ENCODE data around the gene APOA1. TPM values are rescaled to one million over a fixed set of nuclear protein-coding genes. Genes with fewer than 3 reads are reported as not detected.

The APOA1 gene
- total RNA-seq, 2 donors from 2014 or later = 91.8 to 120 TPM

DNA sequence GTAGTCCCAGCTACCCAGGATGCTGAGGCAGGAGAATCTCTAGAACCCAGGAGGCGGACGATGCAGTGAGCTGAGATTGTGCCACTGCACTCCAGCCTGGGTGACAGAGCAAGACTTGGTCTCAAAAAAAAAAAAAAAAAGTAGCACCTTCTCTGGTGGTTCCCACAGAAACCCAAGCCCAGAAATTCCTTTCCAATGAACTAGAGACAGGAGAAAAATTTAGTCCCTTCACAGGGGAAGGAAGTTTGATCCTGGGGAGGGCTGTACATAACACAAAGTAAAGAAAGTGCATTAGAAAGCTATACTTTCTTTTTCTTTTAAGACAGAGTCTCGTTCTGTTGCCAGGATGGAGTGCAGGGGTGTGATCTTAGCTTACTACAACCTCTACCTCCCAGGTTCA lies 25.5 kb upstream of the APOA1 start:
- 94 to 98% methylated on average over 2 to 3 of the region's 3 CpGs for WGBS, 2 experiments (ENCODE audit: insufficient coverage in 1 of 2, insufficient read length in 1 of 2)
- no peak for DNase-seq
- H3K9me3 ChIP-seq (ENCODE audit: control insufficient read depth, low read length) = no peaks in the 10 kb centered on the region
- Mint-ChIP-seq H3K36me3 (ENCODE audit: low read depth) (peaks cover 67% of the 10 kb centered on the region), H3K9me3 (no peaks in the 10 kb centered on the region), H3K27ac (no peak overlapping the region), H3K27me3 (ENCODE audit: insufficient read depth) (no peaks in the 10 kb centered on the region), H3K4me1 (peaks cover 6% of the 10 kb centered on the region), H3K4me3 (no peak overlapping the region)
- H3K4me3 ChIP-seq (ENCODE audit: low read length) = no peak overlapping the region
- no peaks in the 10 kb centered on the region for H3K27me3 ChIP-seq (ENCODE audit: control insufficient read depth, insufficient read depth, low read length, poor library complexity, severe bottlenecking)
- H3K4me1 ChIP-seq (ENCODE audit: control insufficient read depth, insufficient read depth, low read length) = peaks cover 2% of the 10 kb centered on the region
- TF ChIP-seq, protein P1, sequence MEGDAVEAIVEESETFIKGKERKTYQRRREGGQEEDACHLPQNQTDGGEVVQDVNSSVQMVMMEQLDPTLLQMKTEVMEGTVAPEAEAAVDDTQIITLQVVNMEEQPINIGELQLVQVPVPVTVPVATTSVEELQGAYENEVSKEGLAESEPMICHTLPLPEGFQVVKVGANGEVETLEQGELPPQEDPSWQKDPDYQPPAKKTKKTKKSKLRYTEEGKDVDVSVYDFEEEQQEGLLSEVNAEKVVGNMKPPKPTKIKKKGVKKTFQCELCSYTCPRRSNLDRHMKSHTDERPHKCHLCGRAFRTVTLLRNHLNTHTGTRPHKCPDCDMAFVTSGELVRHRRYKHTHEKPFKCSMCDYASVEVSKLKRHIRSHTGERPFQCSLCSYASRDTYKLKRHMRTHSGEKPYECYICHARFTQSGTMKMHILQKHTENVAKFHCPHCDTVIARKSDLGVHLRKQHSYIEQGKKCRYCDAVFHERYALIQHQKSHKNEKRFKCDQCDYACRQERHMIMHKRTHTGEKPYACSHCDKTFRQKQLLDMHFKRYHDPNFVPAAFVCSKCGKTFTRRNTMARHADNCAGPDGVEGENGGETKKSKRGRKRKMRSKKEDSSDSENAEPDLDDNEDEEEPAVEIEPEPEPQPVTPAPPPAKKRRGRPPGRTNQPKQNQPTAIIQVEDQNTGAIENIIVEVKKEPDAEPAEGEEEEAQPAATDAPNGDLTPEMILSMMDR (conservative IDR thresholded peaks at IDR 0.05) = no peak
- H3K9ac ChIP-seq (ENCODE audit: extremely low read depth, low read length, poor library complexity, severe bottlenecking) = no peak overlapping the region
- no peak overlapping the region for H3K27ac ChIP-seq (ENCODE audit: low read depth, low read length)
- peaks cover 85% of the 10 kb centered on the region for H3K36me3 ChIP-seq (ENCODE audit: control insufficient read depth, insufficient read depth, low read length)

GRCh38 chr11:116862185-116862584 lies 24.8 kb upstream of the APOA1 start:
- Histone ChIP-seq H3K36me3 (ENCODE audit: control insufficient read depth, insufficient read depth, low read length) (peaks cover 85% of the 10 kb centered on the region), H3K27ac (ENCODE audit: low read depth, low read length) (no peak overlapping the region), H3K4me3 (ENCODE audit: low read length) (no peak overlapping the region), H3K4me1 (ENCODE audit: control insufficient read depth, insufficient read depth, low read length) (peaks cover 4% of the 10 kb centered on the region), H3K27me3 (ENCODE audit: control insufficient read depth, insufficient read depth, low read length, poor library complexity, severe bottlenecking) (no peaks in the 10 kb centered on the region), H3K9me3 (ENCODE audit: control insufficient read depth, low read length) (no peaks in the 10 kb centered on the region), H3K9ac (ENCODE audit: extremely low read depth, low read length, poor library complexity, severe bottlenecking) (no peak overlapping the region)
- TF ChIP-seq, protein P1 (conservative IDR thresholded peaks at IDR 0.05) = no peak
- Mint-ChIP-seq H3K4me3 (no peak overlapping the region), H3K27me3 (ENCODE audit: insufficient read depth) (no peaks in the 10 kb centered on the region), H3K9me3 (no peaks in the 10 kb centered on the region), H3K4me1 (peaks cover 6% of the 10 kb centered on the region), H3K27ac (no peak overlapping the region), H3K36me3 (ENCODE audit: low read depth) (peaks cover 66% of the 10 kb centered on the region)
- DNase-seq = no peak
- 91 to 100% methylated on average over 2 to 3 of the region's 3 CpGs for WGBS, 2 experiments (ENCODE audit: insufficient coverage in 1 of 2, insufficient read length in 1 of 2)

GRCh38 chr11:116861539-116861938 lies 24.1 kb upstream of the APOA1 start:
- Histone ChIP-seq H3K27ac (ENCODE audit: low read depth, low read length) (no peak overlapping the region), H3K9ac (ENCODE audit: extremely low read depth, low read length, poor library complexity, severe bottlenecking) (no peak overlapping the region), H3K4me3 (ENCODE audit: low read length) (no peak overlapping the region), H3K36me3 (ENCODE audit: control insufficient read depth, insufficient read depth, low read length) (peaks cover 85% of the 10 kb centered on the region), H3K4me1 (ENCODE audit: control insufficient read depth, insufficient read depth, low read length) (peaks cover 4% of the 10 kb centered on the region), H3K27me3 (ENCODE audit: control insufficient read depth, insufficient read depth, low read length, poor library complexity, severe bottlenecking) (no peaks in the 10 kb centered on the region), H3K9me3 (ENCODE audit: control insufficient read depth, low read length) (no peaks in the 10 kb centered on the region)
- peaks cover 66% of the 10 kb centered on the region for H3K36me3 Mint-ChIP-seq (ENCODE audit: low read depth)
- H3K4me1 Mint-ChIP-seq = peaks cover 6% of the 10 kb centered on the region
- no peak for DNase-seq
- H3K27ac Mint-ChIP-seq = no peak overlapping the region
- no peaks in the 10 kb centered on the region for H3K9me3 Mint-ChIP-seq
- no peak overlapping the region for H3K4me3 Mint-ChIP-seq
- H3K27me3 Mint-ChIP-seq (ENCODE audit: insufficient read depth) = no peaks in the 10 kb centered on the region
- TF ChIP-seq, protein P1 (conservative IDR thresholded peaks at IDR 0.05) = no peak
- 96% methylated on average over 1 of the region's 1 CpG; no CpG with 5 or more reads in 1 of the 2 experiments for WGBS, 2 experiments (ENCODE audit: insufficient coverage in 1 of 2, insufficient read length in 1 of 2)
